Testis (tissue), 2 donors: ENCODE measurements around the gene OR6B2.

Experiments used
- POLR2A ChIP-seq: fragments of 450-650 bp; IDR thresholded peaks from one replicate; pipeline ENCODE4 v1.6.1; 2017; ENCODE audit warnings: antibody characterized with exemption, mild to moderate bottlenecking, moderate library complexity
- TF ChIP-seq, protein P1 (sequence below), 3 experiments: fragments of 450-650 bp in 2 of 3; fragments of 200-600 bp in 1 of 3; sonication (generic) in 1 of 3; IDR thresholded peaks; one replicate each; pipeline ENCODE4 v1.5.1; 2016 to 2019; ENCODE audit warnings: antibody characterized with exemption in 3 of 3, mild to moderate bottlenecking in 2 of 3, moderate library complexity in 1 of 3

- TF ChIP-seq, protein P1, sequence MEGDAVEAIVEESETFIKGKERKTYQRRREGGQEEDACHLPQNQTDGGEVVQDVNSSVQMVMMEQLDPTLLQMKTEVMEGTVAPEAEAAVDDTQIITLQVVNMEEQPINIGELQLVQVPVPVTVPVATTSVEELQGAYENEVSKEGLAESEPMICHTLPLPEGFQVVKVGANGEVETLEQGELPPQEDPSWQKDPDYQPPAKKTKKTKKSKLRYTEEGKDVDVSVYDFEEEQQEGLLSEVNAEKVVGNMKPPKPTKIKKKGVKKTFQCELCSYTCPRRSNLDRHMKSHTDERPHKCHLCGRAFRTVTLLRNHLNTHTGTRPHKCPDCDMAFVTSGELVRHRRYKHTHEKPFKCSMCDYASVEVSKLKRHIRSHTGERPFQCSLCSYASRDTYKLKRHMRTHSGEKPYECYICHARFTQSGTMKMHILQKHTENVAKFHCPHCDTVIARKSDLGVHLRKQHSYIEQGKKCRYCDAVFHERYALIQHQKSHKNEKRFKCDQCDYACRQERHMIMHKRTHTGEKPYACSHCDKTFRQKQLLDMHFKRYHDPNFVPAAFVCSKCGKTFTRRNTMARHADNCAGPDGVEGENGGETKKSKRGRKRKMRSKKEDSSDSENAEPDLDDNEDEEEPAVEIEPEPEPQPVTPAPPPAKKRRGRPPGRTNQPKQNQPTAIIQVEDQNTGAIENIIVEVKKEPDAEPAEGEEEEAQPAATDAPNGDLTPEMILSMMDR (IDR thresholded peaks at IDR 0.05): no peak
- TF ChIP-seq POLR2A: no peak
Observed at GRCh38 chr2:240077442-240077841, 47.2 kb upstream of the OR6B2 start.
